Fibroblast of pulmonary artery (primary cell): ENCODE results near the gene GRIN3A.

Source experiments
- DNase-seq: peaks from one replicate; pipeline ENCODE4 v3.0.0-alpha.2; 2010; ENCODE audit warnings: low read depth
- H3K4me3 ChIP-seq: replicated peaks from 2 replicates; pipeline ENCODE4 v1.5.1; 2011; ENCODE audit warnings: low read depth, mild to moderate bottlenecking, control low read depth, low read length, moderate library complexity
- CTCF ChIP-seq: IDR thresholded peaks from 2 replicates; pipeline ENCODE4 v1.5.1; 2011; ENCODE audit warnings: mild to moderate bottlenecking, control low read depth, low read length, inconsistent platforms; ENCODE audit errors: missing control alignments

Gene GRIN3A

GRCh38 chr9:101635473-101635872, 103.0 kb downstream of the GRIN3A start:
- no peak overlapping the region for H3K4me3 ChIP-seq
- TF ChIP-seq CTCF = no peak
- no peak for DNase-seq

- no peak for TF ChIP-seq CTCF
- no peak for DNase-seq
- no peak overlapping the region for H3K4me3 ChIP-seq
Measured at GRCh38 chr9:101634741-101635409, 103.6 kb downstream of the GRIN3A start.

- no peak overlapping the region for H3K4me3 ChIP-seq
- no peak for TF ChIP-seq CTCF
- no peak for DNase-seq
Measured at GRCh38 chr9:101632611-101633010, 105.8 kb downstream of the GRIN3A start.

GRCh38 chr9:101631892-101632291, 106.6 kb downstream of the GRIN3A start:
- H3K4me3 ChIP-seq = no peak overlapping the region
- no peak for TF ChIP-seq CTCF
- DNase-seq = no peak

GRCh38 chr9:101629636-101630035, 108.8 kb downstream of the GRIN3A start:
- H3K4me3 ChIP-seq = no peak overlapping the region
- no peak for DNase-seq
- TF ChIP-seq CTCF = no peak

GRCh38 chr9:101628173-101628572, 110.3 kb downstream of the GRIN3A start:
- TF ChIP-seq CTCF = no peak
- DNase-seq = peak; percentile 13
- no peak overlapping the region for H3K4me3 ChIP-seq

GRCh38 chr9:101626295-101626694, 112.2 kb downstream of the GRIN3A start:
- DNase-seq = no peak
- no peak for TF ChIP-seq CTCF
- H3K4me3 ChIP-seq = no peak overlapping the region
